ENCODE data around the gene KLHL5.
"Not testable (repeated sequence)": the region's sequence is repeated elsewhere in the genome, so short reads cannot be mapped to it uniquely, and the experiment has no call there.

KLHL5 gene

DNA sequence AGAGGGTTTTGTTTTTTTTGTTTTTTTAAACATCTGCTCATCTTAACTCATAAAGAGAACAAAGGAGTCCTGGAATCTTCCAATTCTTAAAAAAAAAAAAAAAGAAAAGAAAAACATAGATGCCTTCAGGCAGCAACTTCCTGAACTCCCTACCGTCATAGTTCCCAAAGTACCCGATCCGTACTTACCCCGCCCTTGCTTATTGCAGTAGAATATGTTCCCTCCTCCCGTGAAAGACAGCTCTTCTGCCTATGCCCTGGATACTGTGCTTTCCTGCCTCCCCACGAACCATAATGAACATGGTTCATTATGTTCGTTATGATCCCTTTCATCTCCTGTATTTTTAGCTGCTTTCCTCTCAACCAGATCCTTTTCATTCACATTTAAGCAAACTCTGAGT lies 40.3 kb downstream of the KLHL5 start:
- DNase-seq (ENCODE audit: low read depth), result no peak

DNA sequence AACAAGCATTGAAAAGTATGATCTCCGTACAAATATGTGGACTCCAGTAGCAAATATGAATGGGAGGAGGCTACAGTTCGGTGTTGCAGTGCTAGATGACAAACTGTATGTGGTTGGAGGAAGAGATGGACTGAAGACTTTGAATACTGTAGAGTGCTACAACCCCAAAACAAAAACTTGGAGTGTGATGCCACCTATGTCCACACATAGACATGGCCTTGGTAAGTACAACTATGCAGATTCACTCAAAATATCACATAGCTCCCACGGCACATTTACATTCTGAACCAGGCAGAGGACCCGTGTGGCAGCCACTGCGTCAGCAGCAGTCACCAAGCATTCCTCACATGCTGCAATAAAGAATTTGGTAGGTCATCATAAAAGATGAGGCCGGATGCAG lies 41.3 kb downstream of the KLHL5 start:
- no peak for DNase-seq (ENCODE audit: low read depth)

GRCh38 chr4:39104255-39104654 lies 42.2 kb downstream of the KLHL5 start:
- DNase-seq (ENCODE audit: low read depth), result no peak

DNA sequence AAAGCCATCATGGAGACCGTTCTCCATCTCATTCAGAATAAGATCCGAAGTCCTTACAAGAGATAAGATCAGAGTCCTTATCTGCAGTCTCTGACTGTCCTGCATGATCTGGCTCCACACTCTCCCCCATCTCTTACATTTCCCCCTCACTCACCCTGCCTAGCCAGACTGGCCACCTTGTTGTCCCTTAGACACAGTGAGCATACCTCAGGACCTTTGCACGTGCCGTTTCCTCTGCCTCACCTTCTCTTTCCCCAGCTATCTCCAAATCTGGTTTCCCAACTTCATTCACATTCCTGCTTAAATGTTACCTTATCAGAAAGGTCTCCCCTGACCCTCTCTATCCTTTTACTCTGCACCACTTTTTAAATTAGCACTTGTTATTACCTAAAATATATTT lies 44.0 kb downstream of the KLHL5 start:
- no peak for DNase-seq (ENCODE audit: low read depth)

DNA sequence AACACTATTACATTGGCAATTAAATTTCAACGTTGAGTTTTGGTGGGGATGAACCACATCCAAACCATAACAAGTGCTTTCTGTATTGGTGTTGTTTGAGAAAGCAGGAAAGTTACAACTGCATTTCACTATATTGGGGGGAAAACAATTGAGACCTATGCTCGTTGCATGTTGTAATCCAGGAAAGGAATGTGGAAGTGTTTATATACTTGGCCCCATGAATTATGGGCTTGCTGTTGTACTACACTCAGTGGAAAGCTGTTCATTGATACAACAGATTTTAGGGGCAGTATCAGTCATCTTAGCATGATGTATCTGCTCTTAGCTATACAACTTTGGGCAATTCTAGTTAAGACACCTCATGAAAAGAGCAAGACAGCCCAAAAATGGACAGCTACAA lies 52.4 kb downstream of the KLHL5 start:
- no peak for DNase-seq (ENCODE audit: low read depth)

GRCh38 chr4:39118034-39118658 lies 56.1 kb downstream of the KLHL5 start:
- no peak for DNase-seq (ENCODE audit: low read depth)

DNA sequence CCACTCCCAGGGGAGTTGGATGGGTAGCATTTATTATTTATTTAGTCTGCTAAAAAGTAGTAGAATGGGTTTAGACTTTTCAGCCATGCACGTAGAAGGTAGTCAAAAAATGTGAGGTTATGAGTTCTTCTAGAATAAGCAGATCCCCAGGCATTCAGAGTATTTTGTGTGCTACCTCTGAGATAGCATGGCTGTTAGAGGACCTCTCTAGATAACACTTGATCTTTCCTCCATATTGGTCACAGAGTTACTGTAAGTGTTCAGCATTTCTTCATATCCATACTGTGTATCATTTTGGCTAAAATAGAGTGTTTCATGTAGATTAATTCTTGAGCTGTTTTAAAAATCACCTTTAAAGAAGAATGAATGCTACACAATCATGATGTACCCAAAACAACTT lies 58.4 kb downstream of the KLHL5 start:
- DNase-seq (ENCODE audit: low read depth), result no peak

DNA sequence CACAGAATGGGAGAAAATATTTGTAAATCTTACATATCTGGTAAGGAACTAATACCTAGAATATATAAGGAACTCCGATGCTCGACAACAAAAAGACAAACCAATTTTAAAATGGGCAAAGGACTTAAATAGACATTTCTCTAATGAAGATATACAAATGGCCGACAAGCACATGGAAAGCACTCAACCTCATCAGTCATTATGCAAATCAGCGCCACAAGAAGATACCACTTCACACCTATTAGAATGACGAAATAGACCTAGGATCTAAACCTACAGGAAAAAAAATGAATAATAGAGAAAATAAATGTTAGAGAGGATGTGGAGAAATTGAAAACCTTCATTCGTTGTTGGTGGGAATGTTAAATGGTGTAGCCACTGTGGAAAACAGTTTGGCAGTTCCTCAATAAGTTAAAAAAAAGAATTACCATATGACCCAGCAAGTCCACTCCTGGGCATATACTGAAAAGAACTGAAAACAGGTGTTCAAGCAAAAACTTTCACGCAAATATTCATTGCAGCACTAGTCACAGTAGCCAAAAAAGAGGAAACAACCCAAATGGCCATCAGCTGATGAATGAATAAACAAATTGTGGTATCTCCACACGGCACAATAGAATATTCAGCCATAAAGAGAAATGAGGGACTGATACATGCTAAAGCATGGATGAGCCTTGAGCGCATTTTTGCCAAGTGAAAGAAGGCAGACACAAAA lies 63.0 kb downstream of the KLHL5 start:
- DNase-seq (ENCODE audit: low read depth), result no peak

- no peak for DNase-seq (ENCODE audit: low read depth)
Observed at GRCh38 chr4:39125600-39125985, 63.6 kb downstream of the KLHL5 start.

GRCh38 chr4:39126256-39127095 lies 64.4 kb downstream of the KLHL5 start:
- DNase-seq (ENCODE audit: low read depth), result no peak

- DNase-seq (ENCODE audit: low read depth), result no peak
Observed at GRCh38 chr4:39133623-39134022, 71.6 kb downstream of the KLHL5 start.

- DNase-seq (ENCODE audit: low read depth), result no peak
Observed at GRCh38 chr4:39134683-39135306, 72.8 kb downstream of the KLHL5 start.

GRCh38 chr4:39138227-39138626 lies 76.2 kb downstream of the KLHL5 start:
- DNase-seq (ENCODE audit: low read depth), result not testable (repeated sequence)

DNA sequence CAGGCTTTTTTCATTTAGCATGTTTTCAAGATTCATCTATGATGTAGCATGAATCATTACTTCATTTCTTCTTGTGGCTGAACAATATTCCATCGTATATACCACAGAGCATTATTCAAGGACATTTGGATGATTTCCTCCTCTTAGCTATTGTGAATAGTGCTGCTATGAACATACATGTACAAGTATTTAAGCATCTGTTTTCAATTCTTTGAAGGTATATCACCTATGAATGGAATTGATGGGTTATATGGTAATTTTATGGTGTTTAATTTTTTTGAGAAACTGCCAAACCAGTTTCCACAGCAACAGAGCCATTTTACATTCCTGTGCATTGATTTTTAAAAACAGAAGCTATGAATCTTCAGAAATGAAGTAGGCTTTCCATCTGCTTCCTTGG lies 84.2 kb downstream of the KLHL5 start:
- no peak for DNase-seq (ENCODE audit: low read depth)

GRCh38 chr4:39154009-39154408 lies 92.0 kb downstream of the KLHL5 start:
- no peak for DNase-seq (ENCODE audit: low read depth)

- DNase-seq (ENCODE audit: low read depth), result no peak
Observed at GRCh38 chr4:39157520-39157919, 95.5 kb downstream of the KLHL5 start.

- no peak for DNase-seq (ENCODE audit: low read depth)
Observed at GRCh38 chr4:39166177-39166576, 104.1 kb downstream of the KLHL5 start.

DNA sequence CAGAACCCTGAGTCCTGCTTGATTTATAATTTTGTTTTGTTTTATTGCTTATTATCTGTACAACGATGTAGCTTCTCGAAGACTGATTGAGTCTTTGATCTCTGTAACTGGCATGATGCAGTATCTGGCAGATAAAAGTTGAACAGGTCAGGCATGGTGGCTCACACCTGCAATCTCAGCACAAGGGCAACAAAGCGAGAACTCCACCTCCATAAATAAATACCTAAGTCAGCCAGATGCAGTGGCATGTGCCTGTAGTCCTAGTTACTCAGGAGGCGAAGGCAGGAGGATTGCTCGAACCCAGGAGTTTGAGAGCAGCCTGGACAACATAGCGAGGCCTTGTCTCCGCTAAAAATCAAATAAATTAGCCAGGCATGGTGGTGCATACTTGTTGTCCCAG lies 104.6 kb downstream of the KLHL5 start:
- no peak for DNase-seq (ENCODE audit: low read depth)

GRCh38 chr4:39169426-39169825 lies 107.4 kb downstream of the KLHL5 start:
- DNase-seq (ENCODE audit: low read depth), result no peak

GRCh38 chr4:39170301-39170700 lies 108.3 kb downstream of the KLHL5 start:
- DNase-seq (ENCODE audit: low read depth), result no peak

Data from activated T-helper 1 cell treated with Interleukin-2 at 50 U/mL for 16 hours (primary cell).